Measurements from ENCODE around the gene LHFPL6. TPM values are rescaled to one million over a fixed set of nuclear protein-coding genes. Genes with fewer than 3 reads are reported as not detected.

Gene LHFPL6
- polyA plus RNA-seq, 3 donors: 0.14 to 0.59 (median 0.46) TPM

DNA sequence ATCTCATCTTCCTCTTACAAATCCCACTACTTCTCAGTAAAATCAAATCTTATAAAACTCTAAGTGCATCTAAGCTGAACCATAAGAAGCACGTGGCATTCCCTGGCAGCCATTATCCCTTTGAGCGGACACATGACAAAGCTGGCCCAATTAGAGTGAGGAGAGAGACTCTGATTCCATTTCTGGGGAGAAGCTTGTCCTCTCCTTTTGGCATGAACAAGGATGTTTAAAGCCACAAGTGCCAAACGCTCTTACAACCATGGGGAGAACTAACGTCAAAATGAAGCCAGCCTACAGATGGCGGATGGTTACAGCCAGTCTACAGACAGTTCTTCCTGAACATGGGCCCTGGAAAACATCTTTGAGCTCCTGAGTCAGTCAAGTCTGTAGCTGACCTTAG is 231.3 kb downstream of the LHFPL6 start:
- Histone ChIP-seq H3K27ac (ENCODE audit: low read depth in 1 of 2, low read length in 2 of 2) (no peak overlapping the region), H3K27me3 (ENCODE audit: control insufficient read depth in 2 of 2, insufficient read depth in 2 of 2, low read length in 2 of 2) (no peaks in the 10 kb centered on the region), H3K36me3 (replicated peaks in 1 of 2; ENCODE audit: control insufficient read depth in 1 of 2, insufficient read depth in 2 of 2, low read length in 2 of 2) (no peaks in the 10 kb centered on the region), H4K20me1 (ENCODE audit: insufficient read depth, low read length) (no peaks in the 10 kb centered on the region), H3K9me3 (replicated peaks in 1 of 2; ENCODE audit: control insufficient read depth in 1 of 2, insufficient read depth in 1 of 2, low read length in 2 of 2) (no peaks in the 10 kb centered on the region), H3K4me3 (replicated peaks in 1 of 3; ENCODE audit: low read depth in 2 of 3, low read length in 3 of 3) (no peak overlapping the region), H3K79me2 (ENCODE audit: insufficient read depth, low read length) (no peaks in the 10 kb centered on the region), H3K4me2 (replicated peaks; ENCODE audit: extremely low read depth, low read length, poor library complexity, severe bottlenecking) (no peak overlapping the region), H3K4me1 (ENCODE audit: control insufficient read depth in 1 of 2, insufficient read depth in 2 of 2, low read length in 2 of 2) (no peaks in the 10 kb centered on the region), H3K9ac (ENCODE audit: insufficient read depth, low read length, poor library complexity, severe bottlenecking) (no peak overlapping the region), H2AFZ (ENCODE audit: insufficient read depth, low read depth, low read length, poor library complexity, severe bottlenecking) (no peak overlapping the region)
- intact Hi-C loops (cut with micrococcal nuclease): loop anchor here in 1 of 2 donors (10.0 kb wide), 1 partner anchor 113 kb away; no protein-coding TSS in a partner anchor
- TF ChIP-seq, protein P1, sequence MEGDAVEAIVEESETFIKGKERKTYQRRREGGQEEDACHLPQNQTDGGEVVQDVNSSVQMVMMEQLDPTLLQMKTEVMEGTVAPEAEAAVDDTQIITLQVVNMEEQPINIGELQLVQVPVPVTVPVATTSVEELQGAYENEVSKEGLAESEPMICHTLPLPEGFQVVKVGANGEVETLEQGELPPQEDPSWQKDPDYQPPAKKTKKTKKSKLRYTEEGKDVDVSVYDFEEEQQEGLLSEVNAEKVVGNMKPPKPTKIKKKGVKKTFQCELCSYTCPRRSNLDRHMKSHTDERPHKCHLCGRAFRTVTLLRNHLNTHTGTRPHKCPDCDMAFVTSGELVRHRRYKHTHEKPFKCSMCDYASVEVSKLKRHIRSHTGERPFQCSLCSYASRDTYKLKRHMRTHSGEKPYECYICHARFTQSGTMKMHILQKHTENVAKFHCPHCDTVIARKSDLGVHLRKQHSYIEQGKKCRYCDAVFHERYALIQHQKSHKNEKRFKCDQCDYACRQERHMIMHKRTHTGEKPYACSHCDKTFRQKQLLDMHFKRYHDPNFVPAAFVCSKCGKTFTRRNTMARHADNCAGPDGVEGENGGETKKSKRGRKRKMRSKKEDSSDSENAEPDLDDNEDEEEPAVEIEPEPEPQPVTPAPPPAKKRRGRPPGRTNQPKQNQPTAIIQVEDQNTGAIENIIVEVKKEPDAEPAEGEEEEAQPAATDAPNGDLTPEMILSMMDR (IDR thresholded peaks at IDR 0.05): no peak
- peaks cover 0 to 2% (median 0%) of the 10 kb centered on the region in 7 donors for H3K9me3 Mint-ChIP-seq
- no peak for DNase-seq
- no peaks in the 10 kb centered on the region for H3K36me3 Mint-ChIP-seq
- H3K27ac Mint-ChIP-seq: no peak overlapping the region
- H3K4me3 Mint-ChIP-seq: no peak overlapping the region
- peaks cover 0 to 6% (median 2%) of the 10 kb centered on the region in 3 donors for H3K27me3 Mint-ChIP-seq (ENCODE audit: low read depth in 3 of 3)
- WGBS (ENCODE audit: insufficient coverage): 89% methylated on average over 3 of the region's 5 CpGs
- no peaks in the 10 kb centered on the region for H3K4me1 Mint-ChIP-seq

DNA sequence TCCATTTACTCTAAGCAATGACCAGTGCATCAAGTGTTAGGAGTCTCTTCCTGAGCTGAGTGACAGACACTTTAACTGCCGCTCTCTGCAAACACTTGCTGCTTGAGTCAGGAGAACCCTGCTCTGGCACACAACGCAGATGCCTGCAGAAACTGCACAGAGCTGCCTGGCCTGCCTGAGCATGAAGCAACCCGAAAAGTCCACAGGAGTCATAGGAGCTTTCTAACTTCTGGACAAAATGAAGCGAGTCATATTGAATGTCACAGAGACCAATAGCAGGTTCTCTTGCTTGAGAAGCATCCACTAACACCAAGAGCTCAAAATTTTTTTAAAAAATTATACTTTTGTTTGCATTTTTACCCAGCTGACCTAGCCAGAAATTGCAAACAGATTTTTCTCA is 232.4 kb downstream of the LHFPL6 start:
- no peak overlapping the region for H3K4me3 Mint-ChIP-seq
- Histone ChIP-seq H3K27me3 (ENCODE audit: control insufficient read depth in 2 of 2, insufficient read depth in 2 of 2, low read length in 2 of 2) (no peaks in the 10 kb centered on the region), H3K9ac (ENCODE audit: insufficient read depth, low read length, poor library complexity, severe bottlenecking) (no peak overlapping the region), H4K20me1 (ENCODE audit: insufficient read depth, low read length) (no peaks in the 10 kb centered on the region), H3K36me3 (replicated peaks in 1 of 2; ENCODE audit: control insufficient read depth in 1 of 2, insufficient read depth in 2 of 2, low read length in 2 of 2) (no peaks in the 10 kb centered on the region), H3K79me2 (ENCODE audit: insufficient read depth, low read length) (no peaks in the 10 kb centered on the region), H2AFZ (ENCODE audit: insufficient read depth, low read depth, low read length, poor library complexity, severe bottlenecking) (no peak overlapping the region), H3K4me1 (ENCODE audit: control insufficient read depth in 1 of 2, insufficient read depth in 2 of 2, low read length in 2 of 2) (no peaks in the 10 kb centered on the region), H3K4me2 (replicated peaks; ENCODE audit: extremely low read depth, low read length, poor library complexity, severe bottlenecking) (no peak overlapping the region), H3K4me3 (replicated peaks in 1 of 3; ENCODE audit: low read depth in 2 of 3, low read length in 3 of 3) (no peak overlapping the region), H3K9me3 (replicated peaks in 1 of 2; ENCODE audit: control insufficient read depth in 1 of 2, insufficient read depth in 1 of 2, low read length in 2 of 2) (no peaks in the 10 kb centered on the region), H3K27ac (ENCODE audit: low read depth in 1 of 2, low read length in 2 of 2) (no peak overlapping the region)
- intact Hi-C loops (cut with micrococcal nuclease): loop anchor here in 1 of 2 donors (10.0 kb wide), 1 partner anchor 114 kb away; no protein-coding TSS in a partner anchor
- peaks cover 0 to 2% (median 0%) of the 10 kb centered on the region in 7 donors for H3K9me3 Mint-ChIP-seq
- no peaks in the 10 kb centered on the region for H3K36me3 Mint-ChIP-seq
- no peak for DNase-seq
- 95% methylated on average over 4 of the region's 4 CpGs for WGBS (ENCODE audit: insufficient coverage)
- H3K27me3 Mint-ChIP-seq (ENCODE audit: low read depth in 3 of 3): peaks cover 0 to 6% (median 2%) of the 10 kb centered on the region in 3 donors
- no peaks in the 10 kb centered on the region for H3K4me1 Mint-ChIP-seq
- TF ChIP-seq, protein P1 (IDR thresholded peaks at IDR 0.05): no peak
- no peak overlapping the region for H3K27ac Mint-ChIP-seq

Measured in CD14-positive monocyte (primary cell).